ENCODE results near the gene DCDC2C. TPM values are rescaled to one million over a fixed set of nuclear protein-coding genes. Genes with fewer than 3 reads are reported as not detected.

The DCDC2C gene
- total RNA-seq, 1 experiment from 2014 or later = not detected

DNA sequence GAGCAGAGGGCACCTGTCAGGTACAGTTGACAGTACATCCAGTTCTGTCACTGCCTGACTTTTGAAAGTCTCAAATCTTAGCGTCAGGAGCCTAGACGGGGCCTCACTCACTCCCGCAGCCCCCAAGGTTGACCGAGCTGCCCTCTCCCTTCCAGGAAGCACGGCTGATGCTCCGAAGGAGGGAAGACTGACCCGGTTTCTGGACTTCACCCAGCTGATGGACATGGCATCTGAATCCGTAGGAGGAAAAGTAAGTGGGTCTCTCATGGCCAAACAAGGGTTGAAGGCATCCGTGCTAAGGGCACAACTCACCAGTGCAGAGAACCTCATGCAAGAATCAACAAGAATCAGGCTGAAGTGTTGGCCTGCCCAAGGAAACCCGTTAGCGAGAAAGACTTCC is 32.4 kb upstream of the DCDC2C start:
- no peak overlapping the region for H3K9ac ChIP-seq (ENCODE audit: low read length)
- no peak overlapping the region for H3K4me3 ChIP-seq (ENCODE audit: low read length)
- no peak overlapping the region for H2AFZ ChIP-seq (ENCODE audit: low read length)
- DNase-seq = no peak
- H3K9me2 ChIP-seq (replicated peaks; ENCODE audit: low read length) = no peaks in the 10 kb centered on the region
- H3K36me3 ChIP-seq (ENCODE audit: low read depth, low read length) = no peaks in the 10 kb centered on the region
- H3K79me2 ChIP-seq (ENCODE audit: low read length) = no peaks in the 10 kb centered on the region
- ATAC-seq = no peak
- intact Hi-C loops (cut with micrococcal nuclease) = no loop called here
- POLR2A ChIA-PET (ENCODE audit: unreplicated experiment) = no interaction called here
- no peaks in the 10 kb centered on the region for H4K20me1 ChIP-seq (ENCODE audit: low read length)
- no peaks in the 10 kb centered on the region for H3F3A ChIP-seq (ENCODE audit: low read length, unreplicated experiment)
- H3K27ac ChIP-seq (ENCODE audit: low read length) = no peak overlapping the region
- no TSS peak for BruUV-seq (replicated peaks)
- H3K9me3 ChIP-seq (ENCODE audit: low read length) = no peaks in the 10 kb centered on the region
- CTCF ChIA-PET = no interaction called here
- H3K27me3 ChIP-seq (ENCODE audit: low read length) = peaks cover 13% of the 10 kb centered on the region; the same call in 1 of the 2 replicates
- TF ChIP-seq, protein P1, sequence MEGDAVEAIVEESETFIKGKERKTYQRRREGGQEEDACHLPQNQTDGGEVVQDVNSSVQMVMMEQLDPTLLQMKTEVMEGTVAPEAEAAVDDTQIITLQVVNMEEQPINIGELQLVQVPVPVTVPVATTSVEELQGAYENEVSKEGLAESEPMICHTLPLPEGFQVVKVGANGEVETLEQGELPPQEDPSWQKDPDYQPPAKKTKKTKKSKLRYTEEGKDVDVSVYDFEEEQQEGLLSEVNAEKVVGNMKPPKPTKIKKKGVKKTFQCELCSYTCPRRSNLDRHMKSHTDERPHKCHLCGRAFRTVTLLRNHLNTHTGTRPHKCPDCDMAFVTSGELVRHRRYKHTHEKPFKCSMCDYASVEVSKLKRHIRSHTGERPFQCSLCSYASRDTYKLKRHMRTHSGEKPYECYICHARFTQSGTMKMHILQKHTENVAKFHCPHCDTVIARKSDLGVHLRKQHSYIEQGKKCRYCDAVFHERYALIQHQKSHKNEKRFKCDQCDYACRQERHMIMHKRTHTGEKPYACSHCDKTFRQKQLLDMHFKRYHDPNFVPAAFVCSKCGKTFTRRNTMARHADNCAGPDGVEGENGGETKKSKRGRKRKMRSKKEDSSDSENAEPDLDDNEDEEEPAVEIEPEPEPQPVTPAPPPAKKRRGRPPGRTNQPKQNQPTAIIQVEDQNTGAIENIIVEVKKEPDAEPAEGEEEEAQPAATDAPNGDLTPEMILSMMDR (conservative IDR thresholded peaks at IDR 0.05; ENCODE audit: low read depth, low read length) = no peak
- no peak for TF ChIP-seq EZH2 (IDR thresholded peaks at IDR 0.05; ENCODE audit: low read length, unreplicated experiment)
- no peak for TF ChIP-seq EZH2phosphoT487 (IDR thresholded peaks at IDR 0.05; ENCODE audit: borderline replicate concordance, low read length)
- no peak overlapping the region for H3K4me2 ChIP-seq (ENCODE audit: low read length)
- no peaks in the 10 kb centered on the region for H3K4me1 ChIP-seq (ENCODE audit: insufficient read depth, low read length)

DNA sequence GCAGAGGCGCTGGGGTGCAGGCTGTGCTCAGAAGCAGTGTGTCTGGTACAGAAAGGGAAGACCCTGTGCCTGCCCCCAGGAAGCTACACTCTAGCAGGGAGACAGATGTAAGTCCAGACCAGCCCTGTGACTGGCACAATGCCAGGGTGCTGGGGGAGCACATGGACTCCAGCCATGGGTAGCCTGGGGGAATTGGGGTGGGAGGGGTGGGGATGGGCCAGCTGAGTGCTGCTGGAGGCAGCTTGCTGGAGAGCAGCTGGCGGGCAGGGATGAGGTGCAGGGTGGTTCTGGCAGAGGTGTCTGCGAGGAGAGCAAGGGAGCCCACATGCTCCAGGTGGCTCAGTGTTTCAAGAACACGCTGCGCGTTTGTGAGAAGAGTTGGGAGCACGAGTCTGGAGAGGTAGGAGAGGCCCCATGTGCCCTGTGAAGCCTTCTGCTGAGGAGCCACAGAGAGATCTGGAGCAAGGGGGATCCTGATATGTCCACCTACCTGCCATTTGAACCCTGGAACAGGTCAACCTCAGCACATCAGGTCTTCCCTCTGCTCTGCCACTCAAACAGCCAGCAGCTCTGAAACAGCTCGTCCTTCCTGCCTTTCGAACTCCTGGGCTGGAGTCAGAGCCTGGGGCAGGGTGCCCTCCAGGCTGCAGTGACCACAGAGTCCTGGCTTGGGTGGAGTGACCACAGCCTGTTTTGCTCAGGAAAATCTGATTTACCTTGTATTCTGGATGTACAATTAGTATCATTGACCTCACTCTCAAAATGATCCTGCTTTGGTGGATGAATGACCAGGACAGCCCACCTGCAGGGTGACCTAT is 30.3 kb upstream of the DCDC2C start:
- H2AFZ ChIP-seq (ENCODE audit: low read length) = no peak overlapping the region

More for the DNA sequence above, 30.3 kb upstream of the DCDC2C start:
- ChIA-PET POLR2A (ENCODE audit: unreplicated experiment) (no interaction called here), CTCF (no interaction called here)
- no peaks in the 10 kb centered on the region for H3K79me2 ChIP-seq (ENCODE audit: low read length)
- H4K20me1 ChIP-seq (ENCODE audit: low read length) = no peaks in the 10 kb centered on the region
- no TSS peak for BruUV-seq (replicated peaks)
- no peak overlapping the region for H3K4me2 ChIP-seq (ENCODE audit: low read length)
- H3K27ac ChIP-seq (ENCODE audit: low read length) = no peak overlapping the region
- no peaks in the 10 kb centered on the region for H3K4me1 ChIP-seq (ENCODE audit: insufficient read depth, low read length)
- no peaks in the 10 kb centered on the region for H3K9me2 ChIP-seq (replicated peaks; ENCODE audit: low read length)
- no peak for ATAC-seq
- no peak overlapping the region for H3K9ac ChIP-seq (ENCODE audit: low read length)
- intact Hi-C loops (cut with micrococcal nuclease) = no loop called here
- no peak for DNase-seq
- peaks cover 25% of the 10 kb centered on the region for H3K27me3 ChIP-seq (ENCODE audit: low read length)
- no peak for TF ChIP-seq EZH2 (IDR thresholded peaks at IDR 0.05; ENCODE audit: low read length, unreplicated experiment)
- TF ChIP-seq, protein P1 (conservative IDR thresholded peaks at IDR 0.05; ENCODE audit: low read depth, low read length) = no peak
- TF ChIP-seq EZH2phosphoT487 (IDR thresholded peaks at IDR 0.05; ENCODE audit: borderline replicate concordance, low read length) = no peak
- H3F3A ChIP-seq (ENCODE audit: low read length, unreplicated experiment) = no peaks in the 10 kb centered on the region
- H3K4me3 ChIP-seq (ENCODE audit: low read length) = no peak overlapping the region
- H3K36me3 ChIP-seq (ENCODE audit: low read depth, low read length) = no peaks in the 10 kb centered on the region
- H3K9me3 ChIP-seq (ENCODE audit: low read length) = no peaks in the 10 kb centered on the region
